NCI-H1417 (cell line): ENCODE results near the gene CCDC106.
A peak's percentile ranks its signal among the peaks of the same experiment; 100 is the strongest.

Source experiments
- DNase-seq, 3 experiments: peaks; one replicate each; lab custom pipeline; 2025; lab: John Stamatoyannopoulos, UW

Gene CCDC106

DNA sequence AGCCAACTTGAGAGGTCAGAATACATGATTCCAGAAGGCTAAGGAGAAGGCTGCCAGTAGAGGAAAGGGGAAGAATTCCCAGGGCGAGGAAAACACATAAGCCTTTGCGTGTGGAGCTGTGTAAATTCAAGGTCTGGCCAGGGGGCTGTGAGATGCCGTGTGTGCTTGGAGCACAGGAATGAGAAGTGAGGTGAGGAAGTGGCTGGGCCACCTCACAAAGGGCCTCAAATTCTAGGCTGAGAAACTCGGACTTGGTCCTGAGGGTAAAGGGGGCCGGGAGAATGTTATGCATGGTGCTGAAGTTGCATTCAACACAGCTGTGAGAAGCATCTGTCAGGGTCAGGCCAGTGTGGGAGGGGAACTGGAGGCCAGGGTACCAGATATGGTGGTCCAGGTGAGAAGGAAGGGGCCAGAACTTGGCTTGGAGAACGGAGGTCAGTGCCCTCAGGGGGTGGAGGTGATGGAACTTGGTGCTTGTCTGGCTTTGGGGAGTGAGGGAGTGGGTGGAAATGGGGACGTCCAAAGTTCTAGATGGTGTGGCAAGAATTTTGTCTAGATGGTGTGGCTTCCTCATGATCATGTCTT, 12.1 kb upstream of the CCDC106 start:
- DNase-seq, result no peak

DNA sequence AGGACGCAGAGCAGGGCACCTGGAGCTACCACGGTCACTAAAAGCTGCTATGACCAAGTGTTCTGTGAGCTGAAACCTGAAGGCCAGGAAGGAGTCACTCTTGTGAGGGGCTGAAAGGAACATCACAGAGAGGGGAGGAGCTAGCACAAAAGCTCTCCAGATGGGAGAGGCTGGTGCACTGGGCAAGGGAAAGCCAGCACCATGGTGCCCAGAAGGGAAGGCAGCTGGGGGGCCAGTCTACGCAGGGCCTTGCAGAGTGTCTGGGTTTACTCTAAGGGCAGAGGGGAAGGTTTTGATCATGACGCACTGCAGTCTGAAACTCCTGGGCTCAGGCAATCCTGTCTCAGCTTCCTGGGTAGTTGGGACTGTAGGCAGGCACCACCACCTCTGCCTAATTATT, 11.3 kb upstream of the CCDC106 start:
- no peak for DNase-seq

DNA sequence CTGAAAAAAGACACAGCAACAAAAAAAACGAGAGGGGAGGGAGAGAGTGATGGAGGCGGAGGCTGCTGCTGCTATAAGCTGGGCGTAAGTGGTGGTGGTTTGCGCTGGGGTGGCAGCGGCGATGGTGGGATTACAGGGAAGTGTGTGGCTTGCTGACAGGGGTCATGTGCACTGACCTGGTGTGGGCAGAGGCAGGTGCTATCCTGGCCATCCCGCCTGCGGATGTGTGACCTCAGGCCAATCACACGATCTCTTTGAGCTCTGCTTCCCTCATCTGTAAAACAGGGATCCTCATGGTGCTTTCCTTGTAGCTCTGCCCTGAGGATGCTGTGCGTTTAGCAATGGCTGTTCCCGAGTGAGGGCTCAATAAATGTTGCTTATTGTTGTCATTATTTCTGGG, 10.5 kb upstream of the CCDC106 start:
- DNase-seq, result no peak

- DNase-seq, result peak in 2 of 3 experiments; percentile 26 to 46
Measured at GRCh38 chr19:55638864-55639359, 9.1 kb upstream of the CCDC106 start.

- peak; percentile 58 to 91 (median 86) for DNase-seq
Measured at GRCh38 chr19:55640043-55640576, 7.9 kb upstream of the CCDC106 start.

- peak; percentile 73 to 84 (median 77) for DNase-seq
Measured at GRCh38 chr19:55640577-55641425, 7.2 kb upstream of the CCDC106 start, which contains the start of gene ZNF580. Gene ZNF580 (plus strand): TSS chr19:55641002. CDS start chr19:55642509, 1,507 bp downstream.

GRCh38 chr19:55641426-55642152, 6.4 kb upstream of the CCDC106 start:
- peak in 1 of 3 experiments; percentile 48 for DNase-seq

- DNase-seq, result peak in 2 of 3 experiments; percentile 29 to 45
Measured at GRCh38 chr19:55642153-55643002, 5.6 kb upstream of the CCDC106 start.

- peak; percentile 57 to 70 (median 62) for DNase-seq
Measured at GRCh38 chr19:55643003-55643886, 4.8 kb upstream of the CCDC106 start, which contains the start of gene ZNF581. Gene ZNF581 (plus strand): TSS chr19:55643649. CDS start chr19:55644572, 923 bp downstream.

DNA sequence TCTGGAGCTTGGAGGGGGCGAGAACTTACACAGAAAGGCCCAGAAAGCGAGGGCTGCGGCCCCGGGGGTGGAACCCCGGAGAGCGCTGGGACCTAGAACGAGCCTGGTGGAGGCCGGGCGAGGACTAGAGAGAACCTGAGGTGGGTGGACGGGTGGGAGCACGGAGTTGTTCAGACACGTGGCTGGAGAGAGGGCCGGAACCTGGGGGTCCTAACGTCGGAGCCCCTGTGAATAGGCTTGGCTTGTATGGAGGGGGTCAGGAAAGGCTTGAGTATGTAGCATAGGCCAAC, 4.2 kb upstream of the CCDC106 start:
- no peak for DNase-seq

DNA sequence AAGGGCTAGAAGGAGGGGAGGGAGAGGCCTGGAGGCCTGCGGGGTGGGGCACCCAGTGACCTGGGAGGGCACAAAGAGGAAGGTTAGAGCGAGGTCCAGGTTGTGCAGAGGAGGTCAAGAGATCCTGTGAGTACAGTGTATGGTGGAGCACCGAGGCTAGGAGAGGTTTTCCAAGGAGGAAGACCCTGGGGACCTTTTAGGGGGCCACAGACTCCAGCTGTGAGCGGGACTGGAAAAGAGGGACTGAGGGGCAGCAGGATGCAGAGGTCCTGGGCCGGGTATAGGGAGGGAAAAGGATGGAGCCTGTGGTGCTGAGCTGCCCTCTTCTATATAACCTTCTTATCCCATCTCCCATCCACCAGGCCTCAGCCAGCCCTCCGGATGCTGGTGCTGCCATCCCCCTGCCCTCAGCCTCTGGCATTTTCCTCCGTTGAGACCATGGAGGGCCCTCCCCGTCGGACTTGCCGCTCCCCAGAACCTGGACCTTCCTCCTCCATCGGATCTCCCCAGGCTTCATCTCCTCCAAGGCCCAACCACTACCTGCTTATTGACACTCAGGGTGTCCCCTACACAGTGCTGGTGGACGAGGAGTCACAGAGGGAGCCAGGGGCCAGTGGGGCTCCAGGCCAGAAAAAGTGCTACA, 3.7 kb upstream of the CCDC106 start:
- no peak for DNase-seq

GRCh38 chr19:55644842-55645511, 3.0 kb upstream of the CCDC106 start:
- no peak for DNase-seq

GRCh38 chr19:55645512-55645881, 2.5 kb upstream of the CCDC106 start:
- DNase-seq, result no peak

DNA sequence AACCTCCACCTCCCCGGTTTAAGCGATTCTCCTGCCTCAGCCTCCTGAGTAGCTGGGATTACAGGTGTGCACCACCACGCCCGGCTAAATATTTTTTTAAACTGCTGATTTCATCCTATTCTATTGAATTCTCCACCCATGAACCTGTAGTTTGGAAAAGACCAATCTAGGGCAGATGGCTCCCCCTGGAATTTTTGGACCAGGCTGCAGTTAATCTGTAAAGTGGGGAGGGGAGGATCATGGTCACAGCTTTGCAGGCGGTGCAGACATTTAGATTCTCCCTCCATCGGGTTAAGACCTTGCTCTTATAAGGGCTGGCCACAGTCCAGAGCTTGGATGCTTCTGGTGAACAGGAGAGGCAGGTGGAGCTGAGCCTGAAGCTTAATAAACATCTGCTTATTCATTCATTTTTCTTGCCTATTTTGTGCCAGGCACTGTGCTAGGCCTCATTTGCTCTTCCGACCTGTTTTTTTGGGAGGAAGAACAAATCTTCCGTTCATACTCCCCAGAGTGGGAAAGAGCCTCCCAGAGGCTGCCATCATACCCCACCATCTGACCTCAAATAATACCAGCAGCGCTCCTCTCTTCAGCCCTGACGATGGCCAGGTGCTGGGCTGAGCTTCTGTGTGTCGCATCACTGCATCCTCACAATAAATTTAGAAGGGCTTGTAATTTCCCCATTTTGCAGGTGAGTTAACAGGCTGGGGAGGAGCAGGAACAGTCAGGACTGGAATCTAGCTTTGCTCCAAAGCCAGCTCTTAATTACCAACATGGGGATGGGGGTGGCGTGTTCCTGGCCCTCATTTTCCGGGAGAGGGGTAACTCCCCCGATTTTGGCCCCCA, 902 bp upstream of the CCDC106 start:
- DNase-seq, result peak in 1 of 3 experiments; percentile 34

DNA sequence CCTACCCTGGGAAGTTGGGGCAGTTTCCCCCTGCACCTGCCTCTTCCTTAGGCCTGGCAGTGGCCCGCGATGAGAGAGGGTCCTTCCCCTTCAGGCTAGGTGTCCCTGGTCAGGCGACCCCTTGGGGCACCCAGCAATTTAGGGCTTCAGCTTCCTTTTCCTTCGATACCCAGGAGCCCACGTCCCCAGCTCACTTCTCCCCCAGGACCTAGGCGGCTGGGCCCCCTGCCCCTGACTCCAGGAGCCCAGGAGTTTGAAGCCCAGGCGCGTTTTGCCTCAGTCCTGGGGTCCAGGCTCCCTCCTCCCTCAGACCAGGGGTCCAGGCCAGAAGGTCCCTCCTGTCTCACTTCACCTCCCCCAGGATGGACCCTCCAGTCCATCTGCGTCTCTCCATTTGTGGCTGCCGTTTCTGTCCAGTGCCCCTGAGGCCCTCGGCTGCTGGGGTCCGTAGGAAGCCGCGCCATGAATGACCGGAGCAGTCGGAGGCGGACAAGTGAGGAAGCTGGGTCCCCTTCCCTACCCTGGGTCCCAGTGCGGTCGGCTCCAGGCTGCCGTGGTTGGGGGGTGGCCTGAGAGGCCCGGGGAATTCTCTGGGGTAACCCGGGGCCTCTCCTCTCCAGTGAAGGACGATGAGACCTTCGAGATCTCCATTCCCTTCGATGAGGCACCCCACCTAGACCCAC, 714 bp downstream of the CCDC106 start:
- no peak for DNase-seq

DNA sequence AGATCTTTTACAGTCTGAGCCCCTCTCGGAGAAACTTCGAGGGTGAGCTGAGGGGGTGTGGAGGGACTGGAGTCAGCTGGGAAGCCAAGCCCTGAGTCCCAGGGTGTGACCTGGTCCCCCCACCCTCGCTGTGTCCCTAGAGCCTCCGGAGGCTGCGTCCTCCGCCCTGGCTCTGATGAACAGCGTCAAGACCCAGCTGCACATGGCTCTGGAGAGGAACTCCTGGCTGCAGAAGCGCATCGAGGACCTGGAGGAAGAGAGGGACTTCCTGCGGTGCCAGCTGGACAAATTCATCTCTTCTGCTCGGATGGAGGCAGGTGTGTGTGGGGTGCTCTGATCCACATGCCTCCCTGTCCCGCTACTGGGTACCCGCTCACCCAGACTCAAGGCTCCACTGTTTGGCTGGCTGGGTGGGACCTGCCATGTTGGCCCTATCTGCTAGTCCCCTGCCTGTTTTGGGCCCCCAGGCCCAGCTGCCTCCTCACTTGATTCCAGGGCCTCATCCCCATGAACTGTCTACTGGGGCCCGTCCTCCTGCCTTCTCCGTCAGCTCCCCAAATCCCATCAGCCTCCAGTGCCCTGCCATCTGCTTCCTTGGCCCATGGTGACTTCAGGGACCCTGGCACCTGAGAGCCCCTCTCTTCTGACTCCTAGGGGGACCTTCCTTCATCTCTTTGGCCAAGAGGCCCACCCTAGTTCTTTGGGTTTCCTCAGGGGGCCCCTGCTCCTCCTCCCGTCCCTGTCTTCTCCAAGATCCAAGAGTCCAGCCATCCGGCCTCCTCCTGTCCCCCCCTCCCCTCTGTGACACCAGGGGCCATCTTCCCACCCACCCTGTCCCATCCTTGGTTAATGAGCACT, 1.5 kb downstream of the CCDC106 start:
- no peak for DNase-seq

DNA sequence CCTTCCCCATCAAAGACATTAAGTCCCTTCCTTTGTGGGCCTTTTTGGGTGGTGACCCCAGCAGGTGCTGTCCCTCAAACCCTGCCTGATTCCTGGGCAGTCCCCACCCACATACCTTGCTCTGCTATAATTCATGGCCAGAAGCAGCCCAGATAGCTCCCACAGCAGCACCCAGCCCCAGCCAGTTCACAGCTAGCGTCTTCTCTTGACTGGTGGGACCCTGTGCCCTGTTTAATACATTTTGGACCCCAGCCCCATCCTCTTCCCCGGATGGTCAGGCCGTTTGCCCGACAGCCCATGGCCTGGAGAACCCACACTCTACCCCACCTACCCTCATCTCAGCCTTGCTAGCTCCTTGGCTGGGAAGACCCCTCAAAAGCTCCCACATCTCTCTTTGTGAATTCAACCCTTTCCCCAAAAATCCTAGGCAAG, 2.1 kb downstream of the CCDC106 start:
- DNase-seq, result no peak
